ENCODE data around the gene UBE2G1. TPM values are rescaled to one million over a fixed set of nuclear protein-coding genes. Genes with fewer than 3 reads are reported as not detected.

The UBE2G1 gene
- total RNA-seq, 1 donor: 45.3 TPM

DNA sequence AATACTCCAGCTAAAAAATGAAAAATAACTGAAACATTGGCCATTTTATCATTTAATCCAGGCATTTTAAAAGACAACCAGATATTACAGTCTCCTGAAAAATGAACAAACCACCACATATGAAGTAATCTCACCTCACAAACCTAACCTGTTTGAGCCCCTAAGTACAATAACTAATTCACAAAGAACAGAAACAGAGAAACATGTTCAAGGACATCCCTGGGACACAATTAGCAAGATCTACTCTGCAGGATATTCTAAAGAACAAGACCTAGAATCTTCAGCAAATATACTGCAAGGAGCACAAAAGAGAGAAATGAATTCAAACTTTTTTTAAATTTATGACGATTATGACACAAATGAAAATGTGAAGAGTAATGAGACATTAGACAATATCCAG, 51.9 kb downstream of the UBE2G1 start:
- TF ChIP-seq, protein P1, sequence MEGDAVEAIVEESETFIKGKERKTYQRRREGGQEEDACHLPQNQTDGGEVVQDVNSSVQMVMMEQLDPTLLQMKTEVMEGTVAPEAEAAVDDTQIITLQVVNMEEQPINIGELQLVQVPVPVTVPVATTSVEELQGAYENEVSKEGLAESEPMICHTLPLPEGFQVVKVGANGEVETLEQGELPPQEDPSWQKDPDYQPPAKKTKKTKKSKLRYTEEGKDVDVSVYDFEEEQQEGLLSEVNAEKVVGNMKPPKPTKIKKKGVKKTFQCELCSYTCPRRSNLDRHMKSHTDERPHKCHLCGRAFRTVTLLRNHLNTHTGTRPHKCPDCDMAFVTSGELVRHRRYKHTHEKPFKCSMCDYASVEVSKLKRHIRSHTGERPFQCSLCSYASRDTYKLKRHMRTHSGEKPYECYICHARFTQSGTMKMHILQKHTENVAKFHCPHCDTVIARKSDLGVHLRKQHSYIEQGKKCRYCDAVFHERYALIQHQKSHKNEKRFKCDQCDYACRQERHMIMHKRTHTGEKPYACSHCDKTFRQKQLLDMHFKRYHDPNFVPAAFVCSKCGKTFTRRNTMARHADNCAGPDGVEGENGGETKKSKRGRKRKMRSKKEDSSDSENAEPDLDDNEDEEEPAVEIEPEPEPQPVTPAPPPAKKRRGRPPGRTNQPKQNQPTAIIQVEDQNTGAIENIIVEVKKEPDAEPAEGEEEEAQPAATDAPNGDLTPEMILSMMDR (IDR thresholded peaks at IDR 0.05; ENCODE audit: insufficient read depth, low read depth, low read length): no peak
- no peak overlapping the region for H3K4me3 ChIP-seq (ENCODE audit: low read depth, low read length)
- no peak for DNase-seq (ENCODE audit: low read depth)

DNA sequence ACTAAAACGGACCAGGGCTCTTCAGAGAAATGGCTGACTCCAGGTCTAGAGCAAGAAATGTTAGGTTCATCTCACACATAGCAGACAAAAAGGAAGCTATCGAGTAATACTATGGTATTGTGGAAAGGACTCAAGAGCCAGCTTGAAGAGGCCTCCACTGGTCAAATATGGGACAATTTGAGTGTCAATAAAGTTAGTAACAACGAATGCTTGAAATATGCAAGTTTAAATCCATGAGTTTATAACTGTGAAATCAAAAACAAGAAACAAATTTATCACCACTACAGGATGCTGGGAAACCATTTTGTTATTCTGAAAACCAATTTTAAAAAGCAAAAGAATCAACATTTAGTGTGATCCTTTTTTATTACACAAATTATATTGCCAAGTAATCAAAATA, 52.3 kb downstream of the UBE2G1 start:
- TF ChIP-seq, protein P1 (IDR thresholded peaks at IDR 0.05; ENCODE audit: insufficient read depth, low read depth, low read length): no peak
- no peak overlapping the region for H3K4me3 ChIP-seq (ENCODE audit: low read depth, low read length)
- DNase-seq (ENCODE audit: low read depth): no peak

DNA sequence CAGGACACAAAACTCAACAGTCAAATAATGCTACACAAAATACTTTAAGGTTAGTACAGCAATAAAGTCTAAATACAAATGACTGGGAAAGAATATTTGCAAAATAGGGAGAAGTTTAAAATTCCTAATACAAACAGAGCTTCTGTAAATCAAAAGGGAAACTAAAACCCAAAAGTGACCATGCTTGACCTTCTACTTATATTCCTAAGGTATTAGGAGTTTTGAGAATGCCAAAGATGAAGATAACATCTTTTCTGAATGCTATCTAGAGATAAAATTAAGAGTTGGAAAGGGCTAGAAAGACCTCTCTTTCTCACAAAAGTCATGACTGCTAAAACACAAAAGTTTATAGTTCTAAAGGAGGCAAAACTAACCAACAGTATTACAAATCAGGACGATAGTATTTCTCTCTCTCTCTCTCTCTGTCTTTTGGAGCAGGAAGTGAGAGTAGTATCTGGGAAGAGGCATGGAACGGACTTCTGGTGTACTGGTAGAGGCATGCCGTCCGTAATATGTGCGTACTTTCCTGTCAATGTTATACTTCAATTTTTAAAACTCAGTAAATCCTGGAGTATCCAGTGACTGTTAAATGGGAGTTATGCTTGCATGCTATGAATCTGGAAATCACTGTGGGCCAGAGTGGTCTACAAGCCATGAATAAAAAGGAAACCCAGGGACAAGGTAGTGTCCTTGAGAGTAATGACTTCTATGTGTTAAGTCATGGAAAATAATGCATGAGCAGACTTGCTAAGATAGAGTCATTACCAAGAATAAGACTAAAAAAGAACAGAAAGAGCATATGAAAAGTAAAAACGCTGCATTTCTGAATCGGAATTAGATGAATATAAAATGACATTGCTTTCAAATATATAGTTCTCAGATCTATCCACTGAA, 53.0 kb downstream of the UBE2G1 start:
- DNase-seq (ENCODE audit: low read depth): peak; percentile 53
- TF ChIP-seq, protein P1 (IDR thresholded peaks at IDR 0.05; ENCODE audit: insufficient read depth, low read depth, low read length): no peak
- peak overlapping the region; percentile 41 for H3K4me3 ChIP-seq (ENCODE audit: low read depth, low read length)

DNA sequence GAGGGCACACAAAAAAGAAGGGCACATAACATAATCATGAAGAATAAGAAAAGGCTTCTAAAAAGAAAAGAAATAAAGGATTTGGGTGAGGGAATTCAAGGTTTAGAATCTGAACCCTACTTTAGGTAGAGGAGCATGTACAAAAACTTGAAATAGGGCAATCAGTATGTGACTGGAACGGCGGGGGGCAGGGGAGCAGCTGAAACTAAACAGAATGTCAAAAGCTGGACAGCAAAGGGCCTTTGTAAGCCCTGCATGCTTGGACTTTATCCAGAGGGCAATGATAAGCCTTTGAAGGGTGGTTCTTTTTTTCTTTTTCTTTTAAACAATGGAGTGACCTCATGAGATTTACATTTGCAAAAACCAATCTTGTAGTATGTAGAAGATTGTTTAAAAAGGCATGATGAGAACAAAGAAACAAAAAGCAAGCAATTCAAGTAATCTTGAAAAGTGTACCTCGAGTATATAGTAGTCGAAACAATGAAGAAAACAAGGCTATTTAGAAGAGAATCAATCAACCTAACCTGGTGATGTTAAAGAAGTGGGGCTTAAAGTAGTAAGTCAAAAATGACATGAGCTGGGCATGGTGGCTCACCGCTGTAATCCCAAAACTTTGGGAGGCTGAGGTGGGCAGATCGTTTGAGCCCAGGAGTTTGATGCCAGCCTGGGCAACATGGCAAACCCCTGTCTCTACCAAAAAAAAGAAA, 56.0 kb downstream of the UBE2G1 start:
- DNase-seq (ENCODE audit: low read depth): peak; percentile 24
- TF ChIP-seq, protein P1 (IDR thresholded peaks at IDR 0.05; ENCODE audit: insufficient read depth, low read depth, low read length): no peak
- no peak overlapping the region for H3K4me3 ChIP-seq (ENCODE audit: low read depth, low read length)

DNA sequence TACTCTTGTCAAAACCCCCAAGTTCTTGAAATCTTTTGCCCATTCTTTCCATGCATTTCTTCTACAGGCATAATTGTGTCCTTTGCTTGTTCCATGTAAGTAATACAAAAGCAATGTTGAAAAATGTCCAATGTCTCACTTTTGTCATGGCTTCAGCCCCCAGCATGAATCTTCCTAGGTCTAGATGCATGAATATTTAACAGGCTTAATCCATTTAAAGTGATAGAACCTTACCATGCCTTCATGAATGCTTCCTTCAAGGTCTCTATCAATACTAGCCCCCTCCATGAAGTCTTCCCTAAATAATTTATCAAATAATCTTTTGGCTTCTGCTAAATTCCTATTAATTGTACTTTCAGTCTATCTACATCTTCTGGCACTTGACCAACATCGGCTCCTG, 56.6 kb downstream of the UBE2G1 start:
- no peak for DNase-seq (ENCODE audit: low read depth)
- TF ChIP-seq, protein P1 (IDR thresholded peaks at IDR 0.05; ENCODE audit: insufficient read depth, low read depth, low read length): no peak
- no peak overlapping the region for H3K4me3 ChIP-seq (ENCODE audit: low read depth, low read length)

DNA sequence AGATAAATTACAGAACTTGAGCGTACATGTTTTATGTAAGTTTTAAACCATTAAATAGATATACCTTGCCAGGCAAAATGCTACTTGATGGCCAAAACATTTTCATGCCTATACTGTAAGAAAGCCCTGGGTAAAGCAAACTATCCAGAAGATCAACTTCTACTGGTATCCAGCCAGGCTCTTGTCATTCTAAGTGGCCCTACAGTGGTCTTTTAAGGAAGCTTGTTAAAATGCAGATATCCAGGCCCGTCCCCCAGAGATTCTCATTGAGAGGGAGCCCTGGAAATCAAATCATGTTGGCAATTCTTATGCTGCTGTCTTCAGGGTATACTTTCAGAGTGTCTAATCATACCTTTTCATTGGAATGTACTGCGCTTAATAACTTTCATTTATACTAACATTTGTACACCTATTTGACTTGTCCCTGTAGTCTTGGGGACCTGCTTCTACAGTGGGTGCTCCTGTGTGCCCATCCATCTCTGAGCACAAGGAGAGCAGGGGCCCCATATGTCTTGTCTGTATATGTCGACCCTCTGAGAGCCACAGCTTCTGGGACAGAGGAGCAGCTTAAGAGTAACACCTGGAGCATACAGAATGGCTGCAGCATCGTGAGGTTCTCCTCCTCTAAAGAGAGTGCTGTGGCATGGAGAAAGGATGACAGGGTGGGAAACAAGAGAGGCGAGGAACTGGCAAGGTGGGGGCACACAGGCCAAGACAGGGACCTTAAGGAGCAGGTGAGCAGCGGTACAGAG, 59.1 kb downstream of the UBE2G1 start:
- no peak overlapping the region for H3K4me3 ChIP-seq (ENCODE audit: low read depth, low read length)
- TF ChIP-seq, protein P1 (IDR thresholded peaks at IDR 0.05; ENCODE audit: insufficient read depth, low read depth, low read length): no peak
- no peak for DNase-seq (ENCODE audit: low read depth)
